ENCODE results near the gene FOXN3.

Gene FOXN3

DNA sequence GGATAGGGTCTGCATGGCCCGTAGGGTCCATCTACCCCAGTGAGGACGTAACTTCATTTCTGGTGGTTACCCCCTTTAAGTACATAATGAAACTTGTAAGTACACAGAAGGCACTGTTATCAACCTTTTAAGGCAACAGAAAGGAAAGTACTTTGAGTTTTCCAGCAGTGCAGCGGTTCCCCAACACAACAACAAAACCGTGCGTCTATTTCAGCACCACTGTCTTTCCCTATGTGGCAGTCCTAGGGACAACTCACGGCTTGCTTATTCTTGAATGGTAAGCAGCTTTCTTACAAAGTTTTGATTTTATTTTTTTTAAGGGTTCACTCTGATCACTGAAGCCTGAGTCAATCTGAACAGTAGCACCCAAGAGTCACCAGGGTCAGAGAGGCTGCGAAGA lies 46.3 kb downstream of the FOXN3 start:
- TF ChIP-seq, protein P1, sequence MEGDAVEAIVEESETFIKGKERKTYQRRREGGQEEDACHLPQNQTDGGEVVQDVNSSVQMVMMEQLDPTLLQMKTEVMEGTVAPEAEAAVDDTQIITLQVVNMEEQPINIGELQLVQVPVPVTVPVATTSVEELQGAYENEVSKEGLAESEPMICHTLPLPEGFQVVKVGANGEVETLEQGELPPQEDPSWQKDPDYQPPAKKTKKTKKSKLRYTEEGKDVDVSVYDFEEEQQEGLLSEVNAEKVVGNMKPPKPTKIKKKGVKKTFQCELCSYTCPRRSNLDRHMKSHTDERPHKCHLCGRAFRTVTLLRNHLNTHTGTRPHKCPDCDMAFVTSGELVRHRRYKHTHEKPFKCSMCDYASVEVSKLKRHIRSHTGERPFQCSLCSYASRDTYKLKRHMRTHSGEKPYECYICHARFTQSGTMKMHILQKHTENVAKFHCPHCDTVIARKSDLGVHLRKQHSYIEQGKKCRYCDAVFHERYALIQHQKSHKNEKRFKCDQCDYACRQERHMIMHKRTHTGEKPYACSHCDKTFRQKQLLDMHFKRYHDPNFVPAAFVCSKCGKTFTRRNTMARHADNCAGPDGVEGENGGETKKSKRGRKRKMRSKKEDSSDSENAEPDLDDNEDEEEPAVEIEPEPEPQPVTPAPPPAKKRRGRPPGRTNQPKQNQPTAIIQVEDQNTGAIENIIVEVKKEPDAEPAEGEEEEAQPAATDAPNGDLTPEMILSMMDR (conservative IDR thresholded peaks at IDR 0.05; ENCODE audit: low read depth, low read length), result no peak
- no peak for DNase-seq (ENCODE audit: low read depth)
- no peak overlapping the region for H3K4me3 ChIP-seq (ENCODE audit: low read length)

DNA sequence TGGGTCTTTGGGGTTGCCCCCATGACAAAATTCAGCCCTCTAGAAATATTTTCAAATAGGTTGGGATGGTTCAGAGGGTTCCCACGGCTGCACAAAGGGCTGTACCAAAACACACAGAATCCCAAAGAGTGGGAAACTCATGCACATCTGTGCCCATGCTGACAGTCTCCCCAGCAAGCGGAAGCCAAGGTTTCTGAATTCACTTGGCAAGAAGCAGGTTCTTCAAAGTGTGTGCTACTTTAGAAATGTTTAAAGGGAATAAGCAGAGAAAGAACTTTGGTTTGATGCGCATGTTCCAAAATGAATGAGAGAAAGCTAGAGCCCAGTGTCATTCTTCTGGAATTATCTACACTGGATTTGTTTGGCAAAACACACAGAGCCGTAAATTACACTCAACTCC lies 46.7 kb downstream of the FOXN3 start:
- TF ChIP-seq, protein P1 (conservative IDR thresholded peaks at IDR 0.05; ENCODE audit: low read depth, low read length), result no peak
- DNase-seq (ENCODE audit: low read depth), result no peak
- H3K4me3 ChIP-seq (ENCODE audit: low read length), result no peak overlapping the region

DNA sequence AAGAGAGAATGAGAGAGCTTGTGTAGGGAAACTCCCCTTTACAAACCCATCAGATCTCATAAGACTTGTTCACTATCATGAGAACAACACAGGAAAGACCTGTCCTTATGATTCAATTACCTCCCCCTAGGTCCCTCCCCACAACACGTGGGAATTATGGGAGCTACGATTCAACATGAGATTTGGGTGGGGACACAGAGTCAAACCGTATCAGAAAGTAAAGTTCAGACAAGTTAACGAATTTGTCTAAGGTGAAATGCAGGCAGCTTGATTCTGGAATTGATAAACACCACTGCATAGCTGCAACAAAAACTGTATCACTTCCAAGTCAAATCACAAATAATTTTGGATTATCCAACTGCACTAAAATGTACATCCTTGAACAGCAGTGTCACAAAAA lies 47.4 kb downstream of the FOXN3 start:
- no peak for DNase-seq (ENCODE audit: low read depth)
- TF ChIP-seq, protein P1 (conservative IDR thresholded peaks at IDR 0.05; ENCODE audit: low read depth, low read length), result no peak
- H3K4me3 ChIP-seq (ENCODE audit: low read length), result no peak overlapping the region

DNA sequence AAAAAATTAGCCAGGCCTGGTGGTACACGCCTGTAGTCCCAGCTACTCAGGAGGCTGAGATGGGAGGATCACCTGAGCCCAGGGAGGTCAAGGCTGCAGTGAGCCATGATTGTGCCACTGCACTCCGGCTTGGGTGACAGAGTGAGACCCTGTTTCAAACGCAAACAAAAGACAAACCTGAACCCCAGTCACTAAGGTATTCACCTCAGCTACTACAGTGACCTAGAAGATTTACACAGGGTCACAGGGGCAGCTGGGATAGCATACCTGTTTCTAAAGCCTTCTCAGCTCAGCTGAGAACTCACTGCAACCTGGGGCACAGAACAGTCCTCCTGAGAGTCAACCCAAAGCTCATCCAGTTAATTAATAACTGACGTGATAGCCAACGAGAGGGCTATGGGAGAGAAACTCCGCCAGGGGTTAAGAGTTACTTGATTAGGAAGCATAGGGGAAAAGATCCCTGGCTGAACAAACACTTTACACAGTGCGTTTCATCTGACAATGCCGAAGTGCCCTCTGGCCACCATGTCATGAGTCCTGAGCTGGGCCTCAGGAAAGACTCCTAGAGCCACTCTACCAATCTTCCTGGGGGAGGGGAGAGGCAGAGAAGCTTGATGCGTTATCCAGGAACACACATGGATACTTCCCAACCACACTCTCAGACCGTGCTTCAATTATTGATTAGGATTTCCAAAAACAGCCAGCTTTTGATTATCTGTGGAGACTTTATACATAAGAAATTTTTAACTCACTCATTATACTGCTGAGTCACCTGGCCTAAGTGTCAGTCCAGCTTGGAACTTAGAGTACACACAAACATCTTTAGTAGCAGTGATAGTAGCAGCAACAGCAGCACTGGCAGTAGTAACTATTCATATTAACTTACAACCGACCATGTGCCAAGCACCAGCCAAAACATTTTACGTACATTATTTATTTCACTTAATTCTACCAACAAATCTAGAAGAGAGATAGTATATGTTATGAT lies 48.2 kb downstream of the FOXN3 start:
- H3K4me3 ChIP-seq (ENCODE audit: low read length), result no peak overlapping the region
- TF ChIP-seq, protein P1 (conservative IDR thresholded peaks at IDR 0.05; ENCODE audit: low read depth, low read length), result no peak
- DNase-seq (ENCODE audit: low read depth), result no peak

- TF ChIP-seq, protein P1 (conservative IDR thresholded peaks at IDR 0.05; ENCODE audit: low read depth, low read length), result no peak
- no peak overlapping the region for H3K4me3 ChIP-seq (ENCODE audit: low read length)
- DNase-seq (ENCODE audit: low read depth), result no peak
Measured at GRCh38 chr14:89367779-89368120, 49.3 kb downstream of the FOXN3 start.

- no peak for DNase-seq (ENCODE audit: low read depth)
- no peak overlapping the region for H3K4me3 ChIP-seq (ENCODE audit: low read length)
- TF ChIP-seq, protein P1 (conservative IDR thresholded peaks at IDR 0.05; ENCODE audit: low read depth, low read length), result no peak
Measured at GRCh38 chr14:89366864-89367778, 49.9 kb downstream of the FOXN3 start.

Data from retinal pigment epithelial cell (primary cell).